GM18526 (cell line): ENCODE results near the gene PPA1.

Experiments
- POLR2A ChIP-seq: IDR thresholded peaks from 3 replicates; pipeline ENCODE4 v1.6.1; 2011; ENCODE audit not compliant: insufficient read length; ENCODE audit errors: extremely low read depth

Gene PPA1

GRCh38 chr10:70227548-70228320, 5.5 kb downstream of the PPA1 start:
- no peak for TF ChIP-seq POLR2A

- TF ChIP-seq POLR2A: no peak
Measured at GRCh38 chr10:70223728-70224127, 9.5 kb downstream of the PPA1 start.

GRCh38 chr10:70222340-70222794, 10.9 kb downstream of the PPA1 start:
- no peak for TF ChIP-seq POLR2A

GRCh38 chr10:70221030-70221429, 12.2 kb downstream of the PPA1 start:
- no peak for TF ChIP-seq POLR2A

- no peak for TF ChIP-seq POLR2A
Measured at GRCh38 chr10:70212879-70213278, 20.4 kb downstream of the PPA1 start.

GRCh38 chr10:70212277-70212676, 21.0 kb downstream of the PPA1 start:
- TF ChIP-seq POLR2A: no peak

- no peak for TF ChIP-seq POLR2A
Measured at GRCh38 chr10:70206762-70207161, 26.5 kb downstream of the PPA1 start.

- TF ChIP-seq POLR2A: no peak
Measured at GRCh38 chr10:70201105-70201504, 32.1 kb downstream of the PPA1 start.

GRCh38 chr10:70198696-70199466, 34.3 kb downstream of the PPA1 start:
- no peak for TF ChIP-seq POLR2A

- TF ChIP-seq POLR2A: no peak
Measured at GRCh38 chr10:70197235-70197945, 35.8 kb downstream of the PPA1 start.

GRCh38 chr10:70193391-70193844, 39.8 kb downstream of the PPA1 start:
- TF ChIP-seq POLR2A: no peak

GRCh38 chr10:70192326-70192968, 40.8 kb downstream of the PPA1 start:
- TF ChIP-seq POLR2A: no peak

GRCh38 chr10:70191972-70192305, 41.3 kb downstream of the PPA1 start:
- no peak for TF ChIP-seq POLR2A

- no peak for TF ChIP-seq POLR2A
Measured at GRCh38 chr10:70191161-70191971, 41.9 kb downstream of the PPA1 start.
